H9 (cell line): ENCODE results near the gene CFAP141. TPM values are rescaled to one million over a fixed set of nuclear protein-coding genes. Genes with fewer than 3 reads are reported as not detected.

Experiments used
- DNase-seq: peaks from one replicate; pipeline ENCODE4 v3.0.0-alpha.2; 2017
- H2AFZ ChIP-seq: one replicate; pipeline ENCODE4 v1.6.1; 2013; ENCODE audit warnings: mild to moderate bottlenecking, low read length, control low read depth, moderate library complexity
- H2AK5ac ChIP-seq: 2 replicates; pipeline ENCODE4 v1.6.1; 2013; ENCODE audit warnings: low read length, control low read depth, mixed read lengths; ENCODE audit not compliant: insufficient read length
- H2BK120ac ChIP-seq: one replicate; pipeline ENCODE4 v1.6.1; 2013; ENCODE audit warnings: low read depth, mild to moderate bottlenecking, low read length, control low read depth, inconsistent platforms; ENCODE audit not compliant: poor library complexity, severe bottlenecking
- H2BK12ac ChIP-seq: 2 replicates; pipeline ENCODE4 v1.6.1; 2013; ENCODE audit warnings: low read length, control low read depth, mixed read lengths, low read depth; ENCODE audit not compliant: insufficient read length
- H2BK15ac ChIP-seq: 2 replicates; pipeline ENCODE4 v1.6.1; 2013; ENCODE audit warnings: low read depth, low read length, control low read depth
- H2BK20ac ChIP-seq: one replicate; pipeline ENCODE4 v1.6.1; 2013; ENCODE audit warnings: low read depth, mild to moderate bottlenecking, low read length, control low read depth, inconsistent platforms; ENCODE audit not compliant: poor library complexity, severe bottlenecking
- H2BK5ac ChIP-seq: 2 replicates; pipeline ENCODE4 v1.6.1; 2013; ENCODE audit warnings: low read length, control low read depth, mixed read lengths; ENCODE audit not compliant: insufficient read length
- H3K14ac ChIP-seq: 2 replicates; pipeline ENCODE4 v1.6.1; 2013; ENCODE audit warnings: low read length, control low read depth; ENCODE audit not compliant: insufficient read depth
- H3K18ac ChIP-seq: 2 replicates; pipeline ENCODE4 v1.6.1; 2013; ENCODE audit warnings: low read depth, mild to moderate bottlenecking, mixed read lengths, low read length, control low read depth; ENCODE audit not compliant: insufficient read length
- H3K23ac ChIP-seq: 2 replicates; pipeline ENCODE4 v1.6.1; 2013; ENCODE audit warnings: low read length, control low read depth, mixed read lengths, low read depth; ENCODE audit not compliant: insufficient read length
- H3K23me2 ChIP-seq: 2 replicates; pipeline ENCODE4 v1.6.1; 2013; ENCODE audit warnings: low read depth, mild to moderate bottlenecking, mixed read lengths, low read length, control low read depth; ENCODE audit not compliant: insufficient read length, poor library complexity, severe bottlenecking
- H3K27ac ChIP-seq: 2 replicates; pipeline ENCODE4 v1.5.1; 2013; ENCODE audit warnings: low read length, control low read depth, mixed read lengths, low read depth; ENCODE audit not compliant: insufficient read length
- H3K27me3 ChIP-seq: 2 replicates; pipeline ENCODE4 v1.6.1; 2013; ENCODE audit warnings: low read length, control low read depth, inconsistent platforms; ENCODE audit not compliant: insufficient read depth
- H3K4ac ChIP-seq: 2 replicates; pipeline ENCODE4 v1.6.1; 2013; ENCODE audit warnings: low read depth, mild to moderate bottlenecking, control low read depth, inconsistent platforms, low read length, moderate library complexity
- H3K4me1 ChIP-seq: 2 replicates; pipeline ENCODE4 v1.6.1; 2013; ENCODE audit warnings: low read length, control low read depth, inconsistent platforms; ENCODE audit not compliant: insufficient read depth
- H3K4me2 ChIP-seq: 2 replicates; pipeline ENCODE4 v1.6.1; 2013; ENCODE audit warnings: low read length, control low read depth, mixed read lengths; ENCODE audit not compliant: insufficient read length, insufficient read depth
- H3K56ac ChIP-seq: 2 replicates; pipeline ENCODE4 v1.6.1; 2013; ENCODE audit warnings: low read depth, mild to moderate bottlenecking, mixed read lengths, low read length, control low read depth; ENCODE audit not compliant: insufficient read length
- H3K79me1 ChIP-seq: 2 replicates; pipeline ENCODE4 v1.6.1; 2013; ENCODE audit warnings: low read depth, mild to moderate bottlenecking, moderate library complexity, low read length, control low read depth, inconsistent platforms; ENCODE audit not compliant: insufficient read depth, poor library complexity, severe bottlenecking
- H3K79me2 ChIP-seq: 2 replicates; pipeline ENCODE4 v1.6.1; 2013; ENCODE audit warnings: low read length, control low read depth, inconsistent platforms; ENCODE audit not compliant: insufficient read depth
- H3K9ac ChIP-seq: 2 replicates; pipeline ENCODE4 v1.6.1; 2013; ENCODE audit warnings: low read length, control low read depth, mixed read lengths; ENCODE audit not compliant: insufficient read length; ENCODE audit errors: extremely low read depth
- H3K9me3 ChIP-seq: one replicate; pipeline ENCODE4 v1.6.1; 2013; ENCODE audit warnings: low read depth, low read length, inconsistent platforms; ENCODE audit not compliant: control insufficient read depth
- H3T11ph ChIP-seq: one replicate; pipeline ENCODE4 v1.6.1; 2013; ENCODE audit warnings: mild to moderate bottlenecking, low read length, control low read depth, inconsistent platforms
- H4K20me1 ChIP-seq: one replicate; pipeline ENCODE4 v1.6.1; 2013; ENCODE audit not compliant: control insufficient read depth, insufficient read length, insufficient read depth
- H4K5ac ChIP-seq: 2 replicates; pipeline ENCODE4 v1.6.1; 2013; ENCODE audit warnings: low read depth, mild to moderate bottlenecking, mixed read lengths, low read length, control low read depth; ENCODE audit not compliant: insufficient read length
- H4K8ac ChIP-seq: replicated peaks from 2 replicates; pipeline ENCODE4 v1.6.1; 2013; ENCODE audit warnings: low read length, control low read depth, mixed read lengths, low read depth; ENCODE audit not compliant: insufficient read length
- H4K91ac ChIP-seq: 2 replicates; pipeline ENCODE4 v1.6.1; 2013; ENCODE audit warnings: low read depth, mild to moderate bottlenecking, moderate library complexity, mixed read lengths, low read length, control low read depth; ENCODE audit not compliant: insufficient read length
- H3K27ac Mint-ChIP-seq, 3 experiments: 2 replicates in 2 of 3; 3 replicates in 1 of 3; pipeline ENCODE4 v1.8.0; 2020 to 2021; ENCODE audit warnings: mixed read lengths in 3 of 3, mild to moderate bottlenecking in 1 of 3, moderate library complexity in 1 of 3
- H3K27me3 Mint-ChIP-seq: 2 replicates; pipeline ENCODE4 v1.8.0; 2021; ENCODE audit warnings: low read depth, mild to moderate bottlenecking, moderate library complexity, mixed read lengths
- H3K36me3 Mint-ChIP-seq, 3 experiments: 2 replicates in 2 of 3; 3 replicates in 1 of 3; pipeline ENCODE4 v1.8.0; 2020 to 2021; ENCODE audit warnings: low read depth in 3 of 3, mixed read lengths in 3 of 3; ENCODE audit not compliant: insufficient read depth in 1 of 3
- H3K4me1 Mint-ChIP-seq, 2 experiments: 2 replicates each; pipeline ENCODE4 v1.8.0; 2020; ENCODE audit warnings: mixed read lengths in 2 of 2
- H3K4me3 Mint-ChIP-seq, 2 experiments: 2 replicates in 1 of 2; 3 replicates in 1 of 2; pipeline ENCODE4 v1.8.0; 2020 to 2021; ENCODE audit warnings: mild to moderate bottlenecking in 2 of 2, mixed read lengths in 2 of 2, moderate library complexity in 1 of 2
- H3K9me3 Mint-ChIP-seq, 2 experiments: 2 replicates in 1 of 2; 3 replicates in 1 of 2; pipeline ENCODE4 v1.8.0; 2020; ENCODE audit warnings: mild to moderate bottlenecking in 2 of 2, mixed read lengths in 2 of 2, moderate library complexity in 1 of 2
- WGBS: extraction: QIAGEN DNeasy Blood & Tissue Kit; methylation state at CpG from one replicate; pipeline ENCODE4 v1.1.7; 2013; ENCODE audit warnings: missing lambda C conversion rate, low lambda C conversion rate, mixed read lengths; ENCODE audit not compliant: insufficient read length; ENCODE audit errors: extremely low coverage; 5-methylcytosine and 5-hydroxymethylcytosine counted together
- total RNA-seq: library from RNA; stranded (reverse); gene quantifications from 2 replicates; pipeline ENCODE4 v1.2.1, GENCODE V29; 2021
- TF ChIP-seq, protein P1 (sequence below): fragments of 200-600 bp; sonication (generic); conservative IDR thresholded peaks from 3 replicates; pipeline ENCODE4 v1.8.0; 2021; ENCODE audit warnings: antibody characterized with exemption, mild to moderate bottlenecking

Gene CFAP141
- total RNA-seq, 1 experiment from 2014 or later: not detected

- H4K20me1 ChIP-seq: no peaks in the 10 kb centered on the region
- peak overlapping the region; percentile 100 for H3K4me2 ChIP-seq
- no peak overlapping the region for H2BK120ac ChIP-seq
- TF ChIP-seq, protein P1, sequence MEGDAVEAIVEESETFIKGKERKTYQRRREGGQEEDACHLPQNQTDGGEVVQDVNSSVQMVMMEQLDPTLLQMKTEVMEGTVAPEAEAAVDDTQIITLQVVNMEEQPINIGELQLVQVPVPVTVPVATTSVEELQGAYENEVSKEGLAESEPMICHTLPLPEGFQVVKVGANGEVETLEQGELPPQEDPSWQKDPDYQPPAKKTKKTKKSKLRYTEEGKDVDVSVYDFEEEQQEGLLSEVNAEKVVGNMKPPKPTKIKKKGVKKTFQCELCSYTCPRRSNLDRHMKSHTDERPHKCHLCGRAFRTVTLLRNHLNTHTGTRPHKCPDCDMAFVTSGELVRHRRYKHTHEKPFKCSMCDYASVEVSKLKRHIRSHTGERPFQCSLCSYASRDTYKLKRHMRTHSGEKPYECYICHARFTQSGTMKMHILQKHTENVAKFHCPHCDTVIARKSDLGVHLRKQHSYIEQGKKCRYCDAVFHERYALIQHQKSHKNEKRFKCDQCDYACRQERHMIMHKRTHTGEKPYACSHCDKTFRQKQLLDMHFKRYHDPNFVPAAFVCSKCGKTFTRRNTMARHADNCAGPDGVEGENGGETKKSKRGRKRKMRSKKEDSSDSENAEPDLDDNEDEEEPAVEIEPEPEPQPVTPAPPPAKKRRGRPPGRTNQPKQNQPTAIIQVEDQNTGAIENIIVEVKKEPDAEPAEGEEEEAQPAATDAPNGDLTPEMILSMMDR: no peak
- H3K23ac ChIP-seq: no peak overlapping the region
- no peak overlapping the region for H3K56ac ChIP-seq
- H3K79me2 ChIP-seq: peaks cover 69% of the 10 kb centered on the region
- no peak overlapping the region for H4K5ac ChIP-seq
- H3K79me1 ChIP-seq: peaks cover 7% of the 10 kb centered on the region
- peaks cover 48 to 63% of the 10 kb centered on the region in 2 experiments for H3K4me1 Mint-ChIP-seq
- no peak for DNase-seq
- peaks cover 4% of the 10 kb centered on the region for H3K27me3 Mint-ChIP-seq
- no peak overlapping the region for H3T11ph ChIP-seq
- peak overlapping the region; percentile 56 to 94 (median 72); a peak in 6 of 7 replicates for H3K27ac Mint-ChIP-seq
- peak overlapping the region; percentile 50 to 100 for H3K4me3 Mint-ChIP-seq
- no peak overlapping the region for H2BK5ac ChIP-seq
- H3K27ac ChIP-seq: no peak overlapping the region
- no peak overlapping the region for H2BK15ac ChIP-seq
- H3K18ac ChIP-seq: no peak overlapping the region
- H3K4me1 ChIP-seq: peaks cover 5% of the 10 kb centered on the region; the same call in 1 of the 2 replicates
- H3K27me3 ChIP-seq: no peaks in the 10 kb centered on the region
- no peak overlapping the region for H2AFZ ChIP-seq
- H3K23me2 ChIP-seq: peaks cover 9% of the 10 kb centered on the region
- WGBS: no CpG with 5 or more reads among the region's 3 CpGs
- no peak overlapping the region for H2BK20ac ChIP-seq
- no peaks in the 10 kb centered on the region for H3K9me3 ChIP-seq
- no peak overlapping the region for H2BK12ac ChIP-seq
- H3K9me3 Mint-ChIP-seq: no peaks in the 10 kb centered on the region; a peak in 2 of 5 replicates
- H3K9ac ChIP-seq: no peak overlapping the region
- H2AK5ac ChIP-seq: no peak overlapping the region
- H4K8ac ChIP-seq: no peak overlapping the region
- no peak overlapping the region for H4K91ac ChIP-seq
- H3K36me3 Mint-ChIP-seq: peaks cover 39 to 62% (median 45%) of the 10 kb centered on the region in 3 experiments
- H3K14ac ChIP-seq: no peak overlapping the region
- no peak overlapping the region for H3K4ac ChIP-seq
These were observed 26.0 kb downstream of the CFAP141 start for GRCh38 chr1:154179946-154180687.
